ENCODE results near the gene SBF2.

GRCh38 chr11:10032935-10033334 lies 261.1 kb downstream of the SBF2 start:
- TF ChIP-seq POLR2A (IDR thresholded peaks at IDR 0.05) (no peak), CTCF (IDR thresholded peaks at IDR 0.05) (no peak)
